Nephron (organoid): Measurements from ENCODE around the gene LRRC28.

Experiments used
- H3K27ac Mint-ChIP-seq, 3 experiments: 2 replicates each; pipeline ENCODE4 v1.8.0; 2020; ENCODE audit warnings: mixed read lengths in 3 of 3, mild to moderate bottlenecking in 2 of 3, moderate library complexity in 1 of 3
- H3K27me3 Mint-ChIP-seq: 2 replicates; pipeline ENCODE4 v1.8.0; 2021; ENCODE audit warnings: low read depth, mild to moderate bottlenecking, moderate library complexity, mixed read lengths
- H3K36me3 Mint-ChIP-seq: 2 replicates; pipeline ENCODE4 v1.8.0; 2020; ENCODE audit warnings: low read depth, mixed read lengths
- H3K4me1 Mint-ChIP-seq: 2 replicates; pipeline ENCODE4 v1.8.0; 2020; ENCODE audit warnings: mixed read lengths
- H3K4me3 Mint-ChIP-seq, 3 experiments: 2 replicates each; pipeline ENCODE4 v1.8.0; 2020; ENCODE audit warnings: mild to moderate bottlenecking in 3 of 3, mixed read lengths in 3 of 3, moderate library complexity in 2 of 3
- H3K9me3 Mint-ChIP-seq: 2 replicates; pipeline ENCODE4 v1.8.0; 2020; ENCODE audit warnings: mixed read lengths
- TF ChIP-seq, protein P1 (sequence below), 3 experiments: fragments of 200-600 bp; sonication (generic); IDR thresholded peaks; one replicate each; pipeline ENCODE4 v1.5.0; 2021; ENCODE audit warnings: antibody characterized with exemption in 3 of 3; ENCODE audit not compliant: unreplicated experiment in 3 of 3

The LRRC28 gene

DNA sequence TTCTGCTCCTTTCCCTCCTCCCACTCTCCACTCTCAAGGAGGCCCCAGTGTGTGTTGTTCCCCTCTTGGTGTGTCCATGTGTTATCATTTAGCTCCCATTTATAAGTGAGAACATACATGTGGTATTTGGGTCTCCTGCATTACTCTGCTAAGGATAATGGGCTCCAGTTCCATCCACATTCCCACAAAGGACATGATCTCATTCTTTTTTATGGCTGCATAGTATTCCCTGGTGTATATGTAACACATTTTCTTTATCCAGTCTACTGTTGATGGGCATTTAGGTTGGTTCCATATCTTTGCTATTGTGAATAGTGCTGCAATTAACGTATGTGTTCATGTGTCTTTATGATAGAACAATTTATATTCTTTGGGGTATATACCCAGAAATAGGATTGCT, 170.5 kb downstream of the LRRC28 start:
- Mint-ChIP-seq H3K4me3 (no peak overlapping the region), H3K4me1 (no peaks in the 10 kb centered on the region), H3K27ac (no peak overlapping the region), H3K36me3 (no peaks in the 10 kb centered on the region), H3K27me3 (peaks cover 5% of the 10 kb centered on the region), H3K9me3 (peaks cover 16% of the 10 kb centered on the region)
- TF ChIP-seq, protein P1, sequence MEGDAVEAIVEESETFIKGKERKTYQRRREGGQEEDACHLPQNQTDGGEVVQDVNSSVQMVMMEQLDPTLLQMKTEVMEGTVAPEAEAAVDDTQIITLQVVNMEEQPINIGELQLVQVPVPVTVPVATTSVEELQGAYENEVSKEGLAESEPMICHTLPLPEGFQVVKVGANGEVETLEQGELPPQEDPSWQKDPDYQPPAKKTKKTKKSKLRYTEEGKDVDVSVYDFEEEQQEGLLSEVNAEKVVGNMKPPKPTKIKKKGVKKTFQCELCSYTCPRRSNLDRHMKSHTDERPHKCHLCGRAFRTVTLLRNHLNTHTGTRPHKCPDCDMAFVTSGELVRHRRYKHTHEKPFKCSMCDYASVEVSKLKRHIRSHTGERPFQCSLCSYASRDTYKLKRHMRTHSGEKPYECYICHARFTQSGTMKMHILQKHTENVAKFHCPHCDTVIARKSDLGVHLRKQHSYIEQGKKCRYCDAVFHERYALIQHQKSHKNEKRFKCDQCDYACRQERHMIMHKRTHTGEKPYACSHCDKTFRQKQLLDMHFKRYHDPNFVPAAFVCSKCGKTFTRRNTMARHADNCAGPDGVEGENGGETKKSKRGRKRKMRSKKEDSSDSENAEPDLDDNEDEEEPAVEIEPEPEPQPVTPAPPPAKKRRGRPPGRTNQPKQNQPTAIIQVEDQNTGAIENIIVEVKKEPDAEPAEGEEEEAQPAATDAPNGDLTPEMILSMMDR (IDR thresholded peaks at IDR 0.05; ENCODE audit: unreplicated experiment in 3 of 3), result no peak

DNA sequence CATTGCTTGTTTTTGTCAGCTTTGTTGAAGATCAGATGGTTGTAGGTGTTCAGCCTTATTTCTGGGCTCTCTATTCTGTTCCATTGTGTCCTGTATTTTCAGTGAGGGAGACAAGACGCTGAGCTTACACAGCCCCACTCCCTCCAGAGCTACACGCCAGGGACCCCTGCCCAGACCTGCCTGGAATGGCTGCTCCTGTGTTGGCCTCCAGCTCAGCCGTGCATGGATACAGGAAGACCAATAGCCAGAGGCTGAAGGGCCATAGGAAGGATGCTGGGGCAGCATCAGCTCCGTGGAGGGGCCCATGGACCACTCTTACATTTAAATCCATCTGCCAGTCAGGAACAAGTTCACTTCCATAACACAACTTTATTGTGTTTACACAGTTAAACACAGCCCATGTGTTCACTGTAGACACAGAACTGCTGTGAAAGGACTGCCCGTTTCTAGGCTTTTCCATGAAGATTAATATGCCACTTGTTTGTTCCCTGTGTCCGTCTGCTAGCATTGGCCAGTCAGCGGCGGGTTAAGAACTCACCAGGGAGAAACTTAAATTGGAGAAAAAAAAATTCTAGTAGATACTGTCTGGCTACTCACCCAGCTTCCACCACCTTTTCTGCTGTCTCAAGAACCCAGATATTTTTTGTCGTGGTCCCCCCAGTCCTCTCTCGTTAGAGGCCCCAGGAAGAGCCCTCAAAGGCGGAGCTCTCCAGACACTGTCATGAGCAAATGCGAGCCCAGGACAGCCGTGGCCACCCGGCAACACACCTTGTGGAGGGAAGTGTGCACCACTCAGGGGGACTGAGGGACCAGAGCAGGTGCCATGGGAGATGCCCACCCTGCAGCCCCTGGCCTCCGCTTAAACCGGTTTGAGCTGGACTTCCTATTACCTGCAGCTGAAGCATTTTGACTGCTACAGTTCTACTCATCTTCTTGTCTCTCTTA, 172.2 kb downstream of the LRRC28 start:
- H3K27me3 Mint-ChIP-seq, result peaks cover 8% of the 10 kb centered on the region
- H3K36me3 Mint-ChIP-seq, result no peaks in the 10 kb centered on the region
- H3K4me3 Mint-ChIP-seq, result no peak overlapping the region
- TF ChIP-seq, protein P1 (IDR thresholded peaks at IDR 0.05; ENCODE audit: unreplicated experiment in 3 of 3), result no peak
- H3K4me1 Mint-ChIP-seq, result peaks cover 5% of the 10 kb centered on the region
- H3K9me3 Mint-ChIP-seq, result peaks cover 16% of the 10 kb centered on the region
- H3K27ac Mint-ChIP-seq, result no peak overlapping the region

DNA sequence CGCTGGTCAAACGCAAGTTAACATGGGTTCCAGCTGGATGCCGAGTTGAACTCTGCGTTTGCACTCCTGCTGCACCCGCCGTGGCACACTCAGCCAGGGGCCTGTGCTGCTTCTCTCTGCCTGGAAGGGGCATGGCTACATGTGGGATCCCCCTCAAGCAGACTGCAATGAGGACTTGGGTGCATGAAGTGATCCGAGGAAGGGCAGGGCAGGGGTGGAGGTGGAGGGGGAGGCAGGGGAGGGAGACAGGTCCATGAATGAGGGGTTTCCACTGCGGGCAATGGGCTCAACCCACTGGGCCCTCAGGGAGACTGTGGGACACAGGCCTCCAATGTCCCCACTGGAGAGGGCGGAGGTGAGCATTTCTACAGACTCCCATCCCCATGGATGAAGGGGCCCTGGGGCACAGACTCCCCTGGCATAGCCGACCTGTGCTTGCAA, 172.9 kb downstream of the LRRC28 start:
- TF ChIP-seq, protein P1 (IDR thresholded peaks at IDR 0.05; ENCODE audit: unreplicated experiment in 3 of 3), result no peak
- H3K27me3 Mint-ChIP-seq, result peaks cover 8% of the 10 kb centered on the region

GRCh38 chr15:99424978-99425656, 173.8 kb downstream of the LRRC28 start:
- H3K27me3 Mint-ChIP-seq, result peaks cover 11% of the 10 kb centered on the region
- no peak overlapping the region for H3K27ac Mint-ChIP-seq
- H3K4me3 Mint-ChIP-seq, result no peak overlapping the region
- H3K4me1 Mint-ChIP-seq, result peaks cover 5% of the 10 kb centered on the region
- peaks cover 12% of the 10 kb centered on the region for H3K9me3 Mint-ChIP-seq
- no peaks in the 10 kb centered on the region for H3K36me3 Mint-ChIP-seq
- TF ChIP-seq, protein P1 (IDR thresholded peaks at IDR 0.05; ENCODE audit: unreplicated experiment in 3 of 3), result no peak

More for the DNA sequence above, 172.9 kb downstream of the LRRC28 start:
- Mint-ChIP-seq H3K27ac (no peak overlapping the region), H3K4me1 (peaks cover 5% of the 10 kb centered on the region), H3K4me3 (no peak overlapping the region), H3K36me3 (no peaks in the 10 kb centered on the region), H3K9me3 (peaks cover 12% of the 10 kb centered on the region)

GRCh38 chr15:99425657-99426301, 174.5 kb downstream of the LRRC28 start:
- TF ChIP-seq, protein P1 (IDR thresholded peaks at IDR 0.05; ENCODE audit: unreplicated experiment in 3 of 3), result no peak
- peaks cover 5% of the 10 kb centered on the region for H3K4me1 Mint-ChIP-seq
- H3K4me3 Mint-ChIP-seq, result no peak overlapping the region
- peaks cover 7% of the 10 kb centered on the region for H3K9me3 Mint-ChIP-seq
- no peak overlapping the region for H3K27ac Mint-ChIP-seq
- H3K27me3 Mint-ChIP-seq, result peaks cover 14% of the 10 kb centered on the region
- no peaks in the 10 kb centered on the region for H3K36me3 Mint-ChIP-seq
